ENCODE data around the gene ACVRL1. TPM values are rescaled to one million over a fixed set of nuclear protein-coding genes. Genes with fewer than 3 reads are reported as not detected.
"Not testable (repeated sequence)": the region's sequence is repeated elsewhere in the genome, so short reads cannot be mapped to it uniquely, and the experiment has no call there.

The ACVRL1 gene
- total and polyA plus RNA-seq, 2 experiments from 2014 or later, result 1.4 to 4.6 TPM

- H3K27me3 ChIP-seq, result no peaks in the 10 kb centered on the region
- TF ChIP-seq EZH2phosphoT487 (IDR thresholded peaks at IDR 0.05; ENCODE audit: low read depth, severe bottlenecking, unreplicated experiment) (no peak), EZH2 (IDR thresholded peaks at IDR 0.05; ENCODE audit: borderline replicate concordance) (no peak), CTCF (IDR thresholded peaks at IDR 0.05; ENCODE audit: poor library complexity) (no peak)
- WGBS (ENCODE audit: low lambda C conversion rate, missing lambda C conversion rate), result 77% methylated on average over 11 of the region's 11 CpGs
- no peak overlapping the region for H3K4me3 ChIP-seq
- H3K36me3 ChIP-seq (replicated peaks; ENCODE audit: insufficient read depth, low read depth), result no peaks in the 10 kb centered on the region
- no peak overlapping the region for H2AFZ ChIP-seq
- H3K79me2 ChIP-seq, result no peaks in the 10 kb centered on the region
- H3K9me3 ChIP-seq (ENCODE audit: low read depth), result no peaks in the 10 kb centered on the region
- H3K9me2 ChIP-seq (replicated peaks; ENCODE audit: insufficient read depth), result no peaks in the 10 kb centered on the region
- H3K27ac ChIP-seq, result peak overlapping the region; percentile 2
- no peaks in the 10 kb centered on the region for H4K20me1 ChIP-seq (ENCODE audit: insufficient read depth, poor library complexity, severe bottlenecking)
- peak; percentile 72 for DNase-seq (ENCODE audit: low spot score)
- no peaks in the 10 kb centered on the region for H3K4me1 ChIP-seq (ENCODE audit: insufficient read depth)
- no peak overlapping the region for H3K4me2 ChIP-seq
These were observed 22.6 kb upstream of the ACVRL1 start for GRCh38 chr12:51884676-51885229.

- not testable (repeated sequence) for H3K79me2 ChIP-seq; H3K4me2 ChIP-seq; H4K20me1 ChIP-seq (ENCODE audit: insufficient read depth, poor library complexity, severe bottlenecking); H3K4me1 ChIP-seq (ENCODE audit: insufficient read depth); H3K4me3 ChIP-seq; H3K36me3 ChIP-seq (replicated peaks; ENCODE audit: insufficient read depth, low read depth); DNase-seq (ENCODE audit: low spot score); H3K9me3 ChIP-seq (ENCODE audit: low read depth); H3K9me2 ChIP-seq (replicated peaks; ENCODE audit: insufficient read depth); H3K27me3 ChIP-seq; H2AFZ ChIP-seq
- peak overlapping the region; percentile 2 for H3K27ac ChIP-seq
- WGBS (ENCODE audit: low lambda C conversion rate, missing lambda C conversion rate), result 93% methylated on average over 10 of the region's 10 CpGs
These were observed 21.8 kb upstream of the ACVRL1 start for GRCh38 chr12:51885294-51886020.

- Histone ChIP-seq H3K4me2 (peak overlapping the region; percentile 9), H3K9me3 (ENCODE audit: low read depth) (no peaks in the 10 kb centered on the region), H4K20me1 (ENCODE audit: insufficient read depth, poor library complexity, severe bottlenecking) (no peaks in the 10 kb centered on the region), H3K79me2 (no peaks in the 10 kb centered on the region), H3K4me1 (ENCODE audit: insufficient read depth) (no peaks in the 10 kb centered on the region), H3K27me3 (no peaks in the 10 kb centered on the region), H3K27ac (no peak overlapping the region), H3K9me2 (replicated peaks; ENCODE audit: insufficient read depth) (no peaks in the 10 kb centered on the region), H2AFZ (peak overlapping the region; percentile 9), H3K36me3 (replicated peaks; ENCODE audit: insufficient read depth, low read depth) (no peaks in the 10 kb centered on the region), H3K4me3 (no peak overlapping the region)
- peak; percentile 72 for DNase-seq (ENCODE audit: low spot score)
- TF ChIP-seq EZH2phosphoT487 (IDR thresholded peaks at IDR 0.05; ENCODE audit: low read depth, severe bottlenecking, unreplicated experiment), result no peak
- no peak for TF ChIP-seq CTCF (IDR thresholded peaks at IDR 0.05; ENCODE audit: poor library complexity)
- no peak for TF ChIP-seq EZH2 (IDR thresholded peaks at IDR 0.05; ENCODE audit: borderline replicate concordance)
- 78% methylated on average over 10 of the region's 10 CpGs for WGBS (ENCODE audit: low lambda C conversion rate, missing lambda C conversion rate)
These were observed 21.1 kb upstream of the ACVRL1 start for GRCh38 chr12:51886021-51886710.
